IMR-90 (cell line): ENCODE results near the gene CUL9.

Experiments
- CEBPB ChIP-seq: IDR thresholded peaks from 2 replicates; pipeline ENCODE4 v1.6.1; 2012; ENCODE audit warnings: low read depth, low read length, improper control_type of control experiment
- NFE2L2 ChIP-seq: fragments of 150-350 bp; IDR thresholded peaks from 2 replicates; pipeline ENCODE4 v1.6.1; 2016; ENCODE audit warnings: low read depth, mild to moderate bottlenecking, low read length
- RFX5 ChIP-seq: IDR thresholded peaks from 2 replicates; pipeline ENCODE4 v1.8.0; 2012; ENCODE audit warnings: low read depth, mild to moderate bottlenecking, low read length, moderate library complexity
- TF ChIP-seq, protein P1 (sequence below): fragments of 150-350 bp; IDR thresholded peaks from 2 replicates; pipeline ENCODE4 v1.6.1; 2016; ENCODE audit warnings: low read depth, mild to moderate bottlenecking, low read length, moderate library complexity, borderline replicate concordance

DNA sequence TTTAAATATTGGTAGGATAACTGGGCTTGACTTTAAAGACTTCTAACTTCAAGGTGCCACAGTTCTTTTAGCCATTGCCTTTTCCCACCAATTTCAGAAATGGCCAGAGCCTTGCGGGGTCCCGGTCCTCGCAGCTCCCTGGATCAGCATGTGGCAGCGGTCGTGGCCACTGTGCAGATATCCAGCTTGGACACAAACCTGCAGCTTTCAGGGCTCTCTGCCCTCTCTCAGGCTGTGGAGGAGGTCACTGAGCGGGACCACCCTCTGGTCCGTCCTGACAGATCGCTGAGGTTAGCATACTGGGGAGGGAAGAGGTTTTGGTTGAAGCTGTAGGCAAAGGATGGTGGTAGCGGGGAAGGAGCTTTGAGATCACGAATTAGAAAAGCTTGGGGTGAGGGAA, 6.4 kb downstream of the CUL9 start:
- TF ChIP-seq CEBPB, result no peak
- TF ChIP-seq RFX5, result no peak
- TF ChIP-seq, protein P1, sequence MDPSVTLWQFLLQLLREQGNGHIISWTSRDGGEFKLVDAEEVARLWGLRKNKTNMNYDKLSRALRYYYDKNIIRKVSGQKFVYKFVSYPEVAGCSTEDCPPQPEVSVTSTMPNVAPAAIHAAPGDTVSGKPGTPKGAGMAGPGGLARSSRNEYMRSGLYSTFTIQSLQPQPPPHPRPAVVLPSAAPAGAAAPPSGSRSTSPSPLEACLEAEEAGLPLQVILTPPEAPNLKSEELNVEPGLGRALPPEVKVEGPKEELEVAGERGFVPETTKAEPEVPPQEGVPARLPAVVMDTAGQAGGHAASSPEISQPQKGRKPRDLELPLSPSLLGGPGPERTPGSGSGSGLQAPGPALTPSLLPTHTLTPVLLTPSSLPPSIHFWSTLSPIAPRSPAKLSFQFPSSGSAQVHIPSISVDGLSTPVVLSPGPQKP, result no peak
- no peak for TF ChIP-seq NFE2L2
